Activated CD8-positive, alpha-beta T cell treated with anti-CD3 and anti-CD28 coated beads for 36 hours (primary cell): Measurements from ENCODE around the gene PALM. TPM values are rescaled to one million over a fixed set of nuclear protein-coding genes. Genes with fewer than 3 reads are reported as not detected.
"Not testable (repeated sequence)": the region's sequence is repeated elsewhere in the genome, so short reads cannot be mapped to it uniquely, and the experiment has no call there.

Experiments
- ATAC-seq: fragments of 200-7000 bp; cut with Tn5 transposase; one replicate; pipeline ENCODE4 v1.10.0; 2021; ENCODE audit warnings: mild to moderate bottlenecking, moderate library complexity
- CTCF ChIA-PET: fragments of 350-600 bp; sonication (Branson Sonifier 250); formaldehyde crosslinking; loops from one replicate; lab custom pipeline; 2021; ENCODE audit warnings: antibody characterized with exemption; lab: Charles Lee
- POLR2A ChIA-PET: fragments of 350-600 bp; sonication (Branson Sonifier 250); formaldehyde crosslinking; loops from one replicate; lab custom pipeline; 2021; ENCODE audit warnings: antibody characterized with exemption; lab: Charles Lee
- DNase-seq: peaks from one replicate; pipeline ENCODE4 v3.0.0-alpha.2; 2020
- H3K27ac Mint-ChIP-seq: one replicate; pipeline ENCODE4 v1.8.0; 2021; ENCODE audit warnings: mild to moderate bottlenecking, mixed read lengths
- H3K27me3 Mint-ChIP-seq: one replicate; pipeline ENCODE4 v1.8.0; 2021; ENCODE audit warnings: mixed read lengths
- H3K36me3 Mint-ChIP-seq: one replicate; pipeline ENCODE4 v1.8.0; 2021; ENCODE audit warnings: low read depth, mixed read lengths
- H3K4me1 Mint-ChIP-seq: one replicate; pipeline ENCODE4 v1.8.0; 2021; ENCODE audit warnings: low read depth, mixed read lengths
- H3K4me3 Mint-ChIP-seq: one replicate; pipeline ENCODE4 v1.8.0; 2021; ENCODE audit warnings: mild to moderate bottlenecking, moderate library complexity, mixed read lengths
- H3K9me3 Mint-ChIP-seq: one replicate; pipeline ENCODE4 v1.8.0; 2021; ENCODE audit warnings: mixed read lengths
- intact Hi-C: fragments of 100-400 bp; cut with micrococcal nuclease; formaldehyde crosslinking; loops from one replicate; pipeline ENCODE4 v1.10.0; 2022
- total RNA-seq, 2 experiments: library from RNA; stranded (reverse); gene quantifications; one replicate each; pipeline ENCODE4 v1.2.3, GENCODE V29; 2021
- TF ChIP-seq, protein P1 (sequence below): fragments of 200-600 bp; IDR thresholded peaks from one replicate; pipeline ENCODE4 v1.8.0; 2022; ENCODE audit warnings: antibody characterized with exemption, mild to moderate bottlenecking

Gene PALM
- total RNA-seq, 2 experiments from 2014 or later: 0.22 to 0.36 TPM

DNA sequence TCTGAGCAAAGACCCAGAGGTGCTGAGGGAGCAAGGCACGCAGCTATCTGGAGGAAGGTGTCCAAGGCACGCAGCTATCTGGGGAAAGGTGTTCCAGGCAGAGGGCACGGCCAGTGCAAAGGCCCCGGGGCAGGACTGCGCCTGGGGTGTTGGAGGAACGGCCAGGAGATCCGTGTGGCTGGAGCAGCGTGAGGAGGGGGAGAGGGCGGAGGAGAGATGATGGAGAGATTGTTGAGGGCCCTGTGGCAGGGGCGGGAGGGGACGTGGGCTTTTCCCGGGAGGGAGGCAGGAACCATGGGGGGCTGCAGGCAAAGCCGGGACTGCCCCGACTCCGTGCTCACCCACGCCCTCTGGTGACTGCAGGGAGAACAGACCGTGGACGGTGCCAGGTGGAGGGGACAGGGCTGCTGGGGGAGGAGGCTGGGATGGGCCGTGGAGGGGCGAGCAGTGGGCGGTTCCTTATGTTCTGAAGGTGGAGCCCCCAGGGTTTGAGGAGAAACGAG, 28.9 kb downstream of the PALM start:
- intact Hi-C loops: loop anchor here (10.0 kb wide), 1 partner anchor 153 kb away; the partner anchor contains the start of gene HCN2
- POLR2A ChIA-PET: no interaction called here
- peaks cover 1% of the 10 kb centered on the region for H3K27me3 Mint-ChIP-seq
- TF ChIP-seq, protein P1, sequence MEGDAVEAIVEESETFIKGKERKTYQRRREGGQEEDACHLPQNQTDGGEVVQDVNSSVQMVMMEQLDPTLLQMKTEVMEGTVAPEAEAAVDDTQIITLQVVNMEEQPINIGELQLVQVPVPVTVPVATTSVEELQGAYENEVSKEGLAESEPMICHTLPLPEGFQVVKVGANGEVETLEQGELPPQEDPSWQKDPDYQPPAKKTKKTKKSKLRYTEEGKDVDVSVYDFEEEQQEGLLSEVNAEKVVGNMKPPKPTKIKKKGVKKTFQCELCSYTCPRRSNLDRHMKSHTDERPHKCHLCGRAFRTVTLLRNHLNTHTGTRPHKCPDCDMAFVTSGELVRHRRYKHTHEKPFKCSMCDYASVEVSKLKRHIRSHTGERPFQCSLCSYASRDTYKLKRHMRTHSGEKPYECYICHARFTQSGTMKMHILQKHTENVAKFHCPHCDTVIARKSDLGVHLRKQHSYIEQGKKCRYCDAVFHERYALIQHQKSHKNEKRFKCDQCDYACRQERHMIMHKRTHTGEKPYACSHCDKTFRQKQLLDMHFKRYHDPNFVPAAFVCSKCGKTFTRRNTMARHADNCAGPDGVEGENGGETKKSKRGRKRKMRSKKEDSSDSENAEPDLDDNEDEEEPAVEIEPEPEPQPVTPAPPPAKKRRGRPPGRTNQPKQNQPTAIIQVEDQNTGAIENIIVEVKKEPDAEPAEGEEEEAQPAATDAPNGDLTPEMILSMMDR: peak; percentile 66
- no peaks in the 10 kb centered on the region for H3K9me3 Mint-ChIP-seq
- no peak overlapping the region for H3K4me3 Mint-ChIP-seq
- H3K27ac Mint-ChIP-seq: no peak overlapping the region
- peak; percentile 67 for DNase-seq
- CTCF ChIA-PET: interaction anchor here (0.7 to 1.9 kb wide), 3 partner anchors 68 to 155 kb away, joined by 3 to 5 read pairs (median 3); no protein-coding TSS in a partner anchor
- peaks cover 2% of the 10 kb centered on the region for H3K4me1 Mint-ChIP-seq
- ATAC-seq: peak; percentile 76
- H3K36me3 Mint-ChIP-seq: no peaks in the 10 kb centered on the region

DNA sequence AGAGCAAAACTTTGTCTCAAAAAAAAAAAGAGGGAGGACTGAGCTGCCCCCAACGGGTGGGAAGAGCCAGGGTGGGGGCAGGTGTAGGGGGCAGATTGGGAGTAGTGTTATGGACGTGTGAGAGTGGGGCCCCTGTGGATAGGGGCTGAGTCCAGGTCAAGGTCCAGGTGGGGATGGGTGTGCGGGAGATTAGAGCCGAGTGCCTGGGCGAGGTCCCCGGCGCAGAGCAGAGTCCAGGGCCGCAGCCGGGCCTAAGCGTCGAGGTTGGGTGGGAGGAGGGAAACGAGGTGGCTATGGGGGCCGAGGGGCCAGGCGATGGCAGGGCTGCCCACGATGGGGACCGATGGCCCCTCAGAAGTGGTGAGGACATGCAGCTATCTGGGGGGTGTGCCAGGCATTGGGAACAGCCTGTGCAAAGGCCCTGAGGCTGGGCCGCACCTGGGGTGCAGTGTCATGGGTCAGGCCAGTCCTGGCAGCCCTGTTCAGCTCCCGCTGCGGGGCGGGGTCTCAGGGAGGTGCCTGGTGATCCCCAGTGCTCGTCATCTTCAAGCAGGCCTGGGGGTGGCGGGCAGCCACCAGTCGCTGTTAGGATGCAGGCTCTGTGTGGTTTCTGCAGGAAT, 29.9 kb downstream of the PALM start:
- no peak overlapping the region for H3K4me3 Mint-ChIP-seq
- no peak overlapping the region for H3K27ac Mint-ChIP-seq
- DNase-seq (no peak), ATAC-seq (no peak)
- POLR2A ChIA-PET: no interaction called here
- H3K27me3 Mint-ChIP-seq: peaks cover 1% of the 10 kb centered on the region
- peaks cover 2% of the 10 kb centered on the region for H3K4me1 Mint-ChIP-seq
- TF ChIP-seq, protein P1: no peak
- peaks cover 1% of the 10 kb centered on the region for H3K9me3 Mint-ChIP-seq
- intact Hi-C loops: loop anchor here (10.0 kb wide), 1 partner anchor 154 kb away; the partner anchor contains the start of gene HCN2
- no peaks in the 10 kb centered on the region for H3K36me3 Mint-ChIP-seq
- CTCF ChIA-PET: interaction anchor here (0.7 to 1.9 kb wide), 3 partner anchors 13 to 154 kb away, joined by 3 to 5 read pairs (median 4); no protein-coding TSS in a partner anchor

DNA sequence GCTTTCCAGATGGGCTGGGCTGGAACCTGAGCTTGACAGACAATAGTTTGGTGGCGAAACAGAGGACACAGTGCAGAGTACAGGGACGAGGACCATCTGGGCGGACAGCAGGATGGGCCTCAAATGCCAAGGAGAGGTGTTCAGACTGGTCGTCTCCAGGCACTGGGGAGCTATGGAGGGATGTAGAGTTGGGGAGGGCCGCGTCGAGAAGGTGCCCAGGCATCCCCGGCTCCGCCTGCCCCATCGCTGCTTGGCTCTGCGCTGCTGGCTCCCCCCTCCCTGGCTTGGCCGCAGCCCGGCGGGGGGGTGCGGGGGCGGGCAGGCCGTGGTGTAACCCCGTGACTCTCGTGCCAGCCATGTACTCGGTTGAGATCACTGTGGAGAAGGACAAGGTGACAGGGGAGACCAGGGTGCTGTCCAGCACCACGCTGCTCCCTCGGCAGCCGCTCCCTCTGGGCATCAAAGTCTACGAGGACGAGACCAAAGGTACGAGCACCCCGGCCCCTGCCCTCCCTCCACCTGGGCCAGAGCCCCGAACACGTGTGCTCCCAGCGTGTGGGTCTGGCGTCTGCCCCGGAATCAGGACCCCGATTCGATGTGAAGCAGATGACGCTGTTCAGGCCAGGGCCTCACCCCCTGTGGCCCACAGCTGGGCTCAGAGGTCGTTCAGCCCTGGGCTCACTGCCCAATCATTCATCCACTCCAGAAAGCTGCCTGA, 31.4 kb downstream of the PALM start:
- CTCF ChIA-PET: interaction anchor here (1.0 to 1.5 kb wide), 2 partner anchors 35 to 156 kb away, joined by 3 to 4 read pairs; no protein-coding TSS in a partner anchor
- intact Hi-C loops: loop anchor here (10.0 kb wide), 1 partner anchor 155 kb away; the partner anchor contains the start of gene HCN2
- Mint-ChIP-seq H3K36me3 (no peaks in the 10 kb centered on the region), H3K9me3 (peaks cover 3% of the 10 kb centered on the region), H3K27me3 (peaks cover 1% of the 10 kb centered on the region), H3K4me3 (no peak overlapping the region), H3K27ac (no peak overlapping the region), H3K4me1 (no peaks in the 10 kb centered on the region)
- ATAC-seq (no peak), DNase-seq (no peak)
- TF ChIP-seq, protein P1: no peak
- POLR2A ChIA-PET: interaction anchor here (1.2 kb wide), 1 partner anchor 60 kb away, joined by 4 read pairs; no protein-coding TSS in a partner anchor

DNA sequence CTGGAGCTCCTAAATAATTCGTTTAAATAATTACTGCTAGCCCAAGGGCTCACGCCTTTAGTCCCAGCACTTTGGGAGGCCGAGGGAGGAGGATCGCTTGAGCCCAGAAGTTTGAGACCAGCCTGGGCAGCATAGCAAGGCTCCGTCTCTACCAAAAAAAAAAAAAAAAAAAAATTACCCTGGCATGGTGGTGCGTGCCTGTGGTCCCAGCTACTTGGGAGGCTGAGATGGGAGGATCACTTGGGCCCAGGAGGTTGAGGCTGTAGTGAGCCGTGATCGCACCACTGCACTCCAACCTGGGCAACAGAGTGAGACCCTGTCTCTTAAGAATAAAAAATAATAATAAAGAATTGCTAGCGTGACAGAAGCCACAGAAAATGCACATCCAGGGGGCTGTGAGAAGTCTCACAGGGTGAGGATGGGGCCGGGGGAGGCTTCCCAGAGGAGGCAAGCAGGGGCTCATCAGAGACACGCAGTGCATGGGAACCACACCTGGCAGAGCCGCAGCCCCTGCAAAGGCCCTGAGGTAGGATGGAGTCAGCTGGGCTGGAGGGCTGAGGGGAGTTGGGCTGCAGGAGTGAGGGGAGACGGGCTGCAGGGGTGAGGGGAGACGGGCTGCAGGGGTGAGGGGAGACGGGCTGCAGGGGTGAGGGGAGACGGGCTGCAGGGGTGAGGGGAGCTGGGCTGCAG, 32.2 kb downstream of the PALM start:
- ATAC-seq, H3K4me3 Mint-ChIP-seq, POLR2A ChIA-PET, DNase-seq, H3K9me3 Mint-ChIP-seq, H3K4me1 Mint-ChIP-seq, H3K27ac Mint-ChIP-seq, H3K36me3 Mint-ChIP-seq, H3K27me3 Mint-ChIP-seq, intact Hi-C loops: not testable (repeated sequence)
- CTCF ChIA-PET: interaction anchor here (1.0 kb wide), 1 partner anchor 36 kb away, joined by 3 read pairs; no protein-coding TSS in a partner anchor

DNA sequence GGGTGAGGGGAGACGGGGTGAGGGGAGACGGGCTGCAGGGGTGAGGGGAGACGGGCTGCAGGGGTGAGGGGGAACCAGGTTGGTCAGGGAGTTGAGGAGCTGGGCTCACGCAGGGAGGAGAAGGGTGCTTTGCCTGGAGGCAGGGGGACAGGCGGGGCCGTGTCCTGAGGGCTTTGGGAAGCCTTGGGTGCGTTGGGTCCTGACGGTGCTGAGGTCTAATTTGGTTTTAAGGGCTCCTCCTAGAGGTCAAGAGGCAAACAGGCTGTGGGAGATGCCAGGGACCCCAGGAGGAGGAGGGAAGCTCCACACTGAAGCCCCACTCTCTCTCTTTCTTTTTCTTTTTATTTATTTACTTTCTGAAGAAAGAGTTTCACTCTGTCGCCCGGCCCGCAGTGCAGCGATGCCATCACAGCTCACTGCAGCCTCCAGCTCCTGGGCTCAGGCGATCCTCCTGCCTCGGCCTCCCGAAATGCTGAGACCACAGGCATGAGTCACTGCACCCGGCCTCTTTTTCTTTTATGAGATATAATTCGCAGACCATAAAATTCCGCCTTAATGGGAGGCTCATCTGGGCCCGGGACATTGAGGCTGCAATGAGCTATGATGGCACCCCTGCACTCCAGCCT, 32.9 kb downstream of the PALM start:
- Mint-ChIP-seq H3K4me3 (no peak overlapping the region), H3K9me3 (peaks cover 5% of the 10 kb centered on the region), H3K27ac (no peak overlapping the region), H3K36me3 (no peaks in the 10 kb centered on the region), H3K27me3 (peaks cover 1% of the 10 kb centered on the region), H3K4me1 (no peaks in the 10 kb centered on the region)
- no peak for ATAC-seq
- DNase-seq: peak; percentile 17
- POLR2A ChIA-PET: no interaction called here
- CTCF ChIA-PET: no interaction called here
- TF ChIP-seq, protein P1: no peak
- intact Hi-C loops: no loop called here
